Measurements from ENCODE around the gene KCTD19.

The KCTD19 gene

DNA sequence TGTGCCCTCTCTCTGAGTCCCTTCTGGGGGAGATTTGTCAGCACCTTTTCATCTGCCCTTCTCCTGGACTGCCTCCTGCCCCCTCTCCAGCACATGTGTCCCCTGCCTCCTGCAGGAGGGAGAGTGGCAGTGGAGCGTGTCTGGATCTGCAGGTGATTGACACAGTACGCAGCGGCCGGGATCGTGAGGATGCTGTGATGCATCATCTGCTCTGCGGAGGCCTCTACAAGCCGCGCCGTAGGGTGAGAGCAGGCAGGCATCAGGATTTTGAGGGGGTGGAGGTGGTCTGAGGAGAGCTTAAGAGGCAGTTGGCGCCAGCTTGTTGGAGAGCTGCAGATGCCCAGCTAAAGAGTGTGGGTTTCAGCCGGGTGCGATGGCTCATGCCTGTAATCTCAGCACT is 66.8 kb downstream of the KCTD19 start:
- TF ChIP-seq, protein P1, sequence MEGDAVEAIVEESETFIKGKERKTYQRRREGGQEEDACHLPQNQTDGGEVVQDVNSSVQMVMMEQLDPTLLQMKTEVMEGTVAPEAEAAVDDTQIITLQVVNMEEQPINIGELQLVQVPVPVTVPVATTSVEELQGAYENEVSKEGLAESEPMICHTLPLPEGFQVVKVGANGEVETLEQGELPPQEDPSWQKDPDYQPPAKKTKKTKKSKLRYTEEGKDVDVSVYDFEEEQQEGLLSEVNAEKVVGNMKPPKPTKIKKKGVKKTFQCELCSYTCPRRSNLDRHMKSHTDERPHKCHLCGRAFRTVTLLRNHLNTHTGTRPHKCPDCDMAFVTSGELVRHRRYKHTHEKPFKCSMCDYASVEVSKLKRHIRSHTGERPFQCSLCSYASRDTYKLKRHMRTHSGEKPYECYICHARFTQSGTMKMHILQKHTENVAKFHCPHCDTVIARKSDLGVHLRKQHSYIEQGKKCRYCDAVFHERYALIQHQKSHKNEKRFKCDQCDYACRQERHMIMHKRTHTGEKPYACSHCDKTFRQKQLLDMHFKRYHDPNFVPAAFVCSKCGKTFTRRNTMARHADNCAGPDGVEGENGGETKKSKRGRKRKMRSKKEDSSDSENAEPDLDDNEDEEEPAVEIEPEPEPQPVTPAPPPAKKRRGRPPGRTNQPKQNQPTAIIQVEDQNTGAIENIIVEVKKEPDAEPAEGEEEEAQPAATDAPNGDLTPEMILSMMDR (IDR thresholded peaks at IDR 0.05; ENCODE audit: low read depth, low read length, missing control alignments), result no peak
- in situ Hi-C loops (cut with HindIII; ENCODE audit: low sequenced_read_pairs), result loop anchor here (5.0 to 10.0 kb wide), 2 partner anchors 78 to 185 kb away; no protein-coding TSS in a partner anchor
- DNase-seq (ENCODE audit: low read depth), result no peak
- H3K4me3 ChIP-seq (ENCODE audit: low read depth, low read length), result no peak overlapping the region

DNA sequence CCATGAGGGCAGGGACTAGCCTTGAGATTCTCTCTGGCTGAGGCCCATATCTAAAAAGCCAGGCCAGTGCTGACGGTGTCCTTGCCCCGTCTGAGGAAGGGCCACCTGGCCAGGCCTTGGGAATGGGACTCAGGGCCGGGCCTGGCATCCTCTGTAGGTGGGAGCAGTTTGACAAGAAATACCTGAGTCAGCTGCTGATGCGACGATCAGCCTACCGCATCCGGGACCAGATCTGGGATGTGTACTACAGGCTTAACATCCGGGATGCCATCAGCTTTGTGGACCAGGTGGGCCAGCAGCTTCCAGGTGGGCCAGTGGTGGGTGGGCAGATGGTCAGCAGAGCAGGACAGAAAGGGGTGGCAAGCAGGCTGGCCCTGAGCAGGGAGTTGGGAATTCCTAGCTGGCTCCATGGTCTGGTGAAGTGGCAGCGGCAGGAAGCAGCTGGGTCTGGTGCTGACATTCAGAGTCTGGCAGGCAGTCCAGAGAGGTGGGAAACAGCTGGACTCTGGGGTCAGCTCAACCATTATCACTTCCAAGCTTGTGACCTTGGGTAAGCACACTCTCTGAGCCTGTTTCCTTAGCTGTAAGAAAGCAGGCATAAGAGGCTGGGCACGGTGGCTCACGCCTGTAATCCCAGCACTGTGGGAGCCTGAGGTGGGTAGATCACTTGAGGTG is 68.2 kb downstream of the KCTD19 start:
- DNase-seq (ENCODE audit: low read depth), result no peak
- TF ChIP-seq, protein P1 (IDR thresholded peaks at IDR 0.05; ENCODE audit: low read depth, low read length, missing control alignments), result no peak
- in situ Hi-C loops (cut with HindIII; ENCODE audit: low sequenced_read_pairs), result no loop called here
- no peak overlapping the region for H3K4me3 ChIP-seq (ENCODE audit: low read depth, low read length)

DNA sequence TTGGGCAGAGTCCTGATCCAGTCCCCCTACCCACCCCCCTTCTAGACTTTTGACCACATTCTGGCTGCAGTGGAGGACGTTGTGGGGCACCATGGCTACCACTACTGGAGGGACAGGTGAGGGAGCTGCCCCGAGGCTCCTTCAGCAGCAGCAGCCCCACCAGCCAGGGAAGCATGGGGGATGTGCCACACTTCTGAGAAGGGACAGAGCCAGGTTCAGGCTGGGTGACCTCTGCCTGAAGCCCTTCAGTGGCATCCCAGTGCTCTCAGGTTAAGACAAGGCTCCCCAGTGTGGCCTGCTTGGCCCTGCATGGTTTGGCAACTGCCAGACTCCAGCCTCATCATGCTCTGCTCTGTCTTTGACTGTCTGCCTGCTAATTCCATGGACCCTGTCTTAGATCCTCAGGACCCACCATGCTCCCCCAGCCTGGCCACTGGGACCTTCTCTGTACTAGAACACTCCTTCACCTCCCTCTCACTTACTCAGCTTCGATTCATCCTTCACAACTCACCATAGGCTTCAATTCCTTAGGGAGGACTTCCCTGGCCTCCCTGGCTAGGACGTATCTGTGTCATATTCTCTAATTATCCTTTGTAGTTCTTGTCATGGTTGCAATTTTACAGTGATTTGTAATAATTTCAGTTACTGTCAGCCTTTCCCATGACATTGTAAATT is 68.9 kb downstream of the KCTD19 start:
- in situ Hi-C loops (cut with HindIII; ENCODE audit: low sequenced_read_pairs), result no loop called here
- no peak overlapping the region for H3K4me3 ChIP-seq (ENCODE audit: low read depth, low read length)
- TF ChIP-seq, protein P1 (IDR thresholded peaks at IDR 0.05; ENCODE audit: low read depth, low read length, missing control alignments), result no peak
- no peak for DNase-seq (ENCODE audit: low read depth)

DNA sequence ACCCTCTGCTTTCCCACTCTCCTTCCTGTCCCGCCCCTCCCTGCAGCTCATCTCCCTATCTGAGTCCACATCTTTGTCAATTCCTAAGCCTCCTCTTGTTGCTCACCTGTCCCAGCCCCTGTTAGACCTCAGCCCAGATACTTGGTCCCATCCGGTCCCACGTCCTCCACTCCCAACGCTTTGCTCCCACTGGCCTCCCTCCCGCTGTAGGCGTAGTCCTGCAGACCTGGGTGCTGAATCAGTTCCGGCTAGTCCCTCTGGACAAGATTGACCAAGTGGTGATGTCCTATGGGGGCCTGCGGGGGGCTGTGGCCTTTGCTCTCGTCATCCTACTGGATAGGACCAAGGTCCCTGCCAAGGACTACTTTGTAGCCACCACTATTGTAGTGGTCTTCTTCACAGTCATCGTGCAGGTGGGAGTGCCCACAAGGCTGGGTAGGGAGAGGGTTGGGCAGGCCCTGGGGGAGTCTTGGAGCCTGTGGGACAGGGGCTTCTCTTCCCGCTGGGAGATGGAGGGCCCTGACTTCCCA is 69.8 kb downstream of the KCTD19 start:
- no peak overlapping the region for H3K4me3 ChIP-seq (ENCODE audit: low read depth, low read length)
- no peak for DNase-seq (ENCODE audit: low read depth)
- TF ChIP-seq, protein P1 (IDR thresholded peaks at IDR 0.05; ENCODE audit: low read depth, low read length, missing control alignments), result no peak
- in situ Hi-C loops (cut with HindIII; ENCODE audit: low sequenced_read_pairs), result no loop called here

DNA sequence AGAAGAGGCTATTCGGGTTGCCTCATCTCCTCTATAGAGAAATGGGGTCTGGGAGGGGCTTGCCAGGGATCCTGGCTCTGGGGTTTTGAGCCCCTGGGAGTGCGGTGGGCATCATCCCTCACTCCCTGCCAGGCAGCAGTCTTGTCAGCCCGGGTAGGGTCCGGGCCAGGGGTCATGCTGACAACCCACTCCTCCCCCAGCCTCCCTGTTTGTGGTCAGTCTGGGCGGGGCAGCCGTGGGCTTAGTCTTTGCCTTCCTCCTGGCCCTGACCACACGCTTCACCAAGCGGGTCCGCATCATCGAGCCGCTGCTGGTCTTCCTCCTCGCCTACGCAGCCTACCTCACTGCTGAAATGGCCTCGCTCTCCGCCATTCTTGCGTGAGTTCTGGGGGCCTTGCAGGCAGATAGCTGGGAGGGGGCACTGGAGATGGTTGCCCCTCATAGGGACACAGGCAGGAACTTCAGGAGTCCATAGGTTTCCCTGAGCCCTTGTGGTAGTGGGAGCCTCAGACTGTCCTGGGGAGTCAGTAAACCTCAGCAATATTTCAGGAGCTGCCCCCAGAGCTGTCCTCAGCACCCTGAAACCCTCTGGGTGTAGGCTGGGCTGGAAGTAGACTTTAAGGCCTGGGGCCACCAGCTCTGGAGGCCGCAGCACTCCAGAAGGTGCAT is 70.9 kb downstream of the KCTD19 start:
- in situ Hi-C loops (cut with HindIII; ENCODE audit: low sequenced_read_pairs), result no loop called here
- H3K4me3 ChIP-seq (ENCODE audit: low read depth, low read length), result no peak overlapping the region
- TF ChIP-seq, protein P1 (IDR thresholded peaks at IDR 0.05; ENCODE audit: low read depth, low read length, missing control alignments), result no peak

DNA sequence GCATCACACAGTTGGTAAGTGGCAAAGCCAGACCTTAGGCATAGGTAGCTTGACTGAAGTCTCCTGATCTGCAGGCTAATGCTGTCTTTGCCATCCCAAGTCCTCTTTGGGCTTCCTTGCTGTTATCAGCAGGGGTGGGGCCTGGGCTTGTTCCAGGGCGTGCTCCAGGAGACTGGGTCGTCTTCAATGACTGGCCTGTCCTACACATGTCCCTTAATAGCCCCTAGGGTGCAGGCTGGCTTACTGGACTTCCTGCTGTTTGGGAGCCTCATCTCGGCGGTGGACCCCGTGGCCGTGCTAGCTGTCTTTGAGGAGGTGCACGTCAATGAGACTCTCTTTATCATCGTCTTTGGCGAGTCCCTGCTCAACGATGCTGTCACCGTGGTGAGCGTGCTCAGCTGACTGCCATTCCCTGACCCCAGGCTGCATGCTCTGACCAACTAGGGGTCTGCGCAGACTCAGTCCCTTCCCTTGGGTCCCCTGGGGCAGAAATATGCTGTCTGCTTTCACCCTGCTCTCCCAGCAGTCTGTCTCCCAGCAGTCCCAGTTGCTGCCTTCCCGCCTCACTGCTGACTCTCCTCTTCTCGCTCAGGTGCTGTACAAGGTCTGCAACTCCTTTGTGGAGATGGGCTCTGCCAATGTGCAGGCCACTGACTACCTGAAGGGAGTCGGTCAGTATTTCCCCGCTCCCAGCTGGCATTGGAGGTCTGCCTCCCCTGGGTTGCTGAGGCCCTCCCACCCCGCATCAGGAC is 71.6 kb downstream of the KCTD19 start:
- no peak overlapping the region for H3K4me3 ChIP-seq (ENCODE audit: low read depth, low read length)
- TF ChIP-seq, protein P1 (IDR thresholded peaks at IDR 0.05; ENCODE audit: low read depth, low read length, missing control alignments), result no peak
- in situ Hi-C loops (cut with HindIII; ENCODE audit: low sequenced_read_pairs), result no loop called here
- DNase-seq (ENCODE audit: low read depth), result no peak

More for the DNA sequence above, 70.9 kb downstream of the KCTD19 start:
- no peak for DNase-seq (ENCODE audit: low read depth)
